ENCODE measurements around the gene SPOP.
A peak's percentile ranks its signal among the peaks of the same experiment; 100 is the strongest.

SPOP gene

DNA sequence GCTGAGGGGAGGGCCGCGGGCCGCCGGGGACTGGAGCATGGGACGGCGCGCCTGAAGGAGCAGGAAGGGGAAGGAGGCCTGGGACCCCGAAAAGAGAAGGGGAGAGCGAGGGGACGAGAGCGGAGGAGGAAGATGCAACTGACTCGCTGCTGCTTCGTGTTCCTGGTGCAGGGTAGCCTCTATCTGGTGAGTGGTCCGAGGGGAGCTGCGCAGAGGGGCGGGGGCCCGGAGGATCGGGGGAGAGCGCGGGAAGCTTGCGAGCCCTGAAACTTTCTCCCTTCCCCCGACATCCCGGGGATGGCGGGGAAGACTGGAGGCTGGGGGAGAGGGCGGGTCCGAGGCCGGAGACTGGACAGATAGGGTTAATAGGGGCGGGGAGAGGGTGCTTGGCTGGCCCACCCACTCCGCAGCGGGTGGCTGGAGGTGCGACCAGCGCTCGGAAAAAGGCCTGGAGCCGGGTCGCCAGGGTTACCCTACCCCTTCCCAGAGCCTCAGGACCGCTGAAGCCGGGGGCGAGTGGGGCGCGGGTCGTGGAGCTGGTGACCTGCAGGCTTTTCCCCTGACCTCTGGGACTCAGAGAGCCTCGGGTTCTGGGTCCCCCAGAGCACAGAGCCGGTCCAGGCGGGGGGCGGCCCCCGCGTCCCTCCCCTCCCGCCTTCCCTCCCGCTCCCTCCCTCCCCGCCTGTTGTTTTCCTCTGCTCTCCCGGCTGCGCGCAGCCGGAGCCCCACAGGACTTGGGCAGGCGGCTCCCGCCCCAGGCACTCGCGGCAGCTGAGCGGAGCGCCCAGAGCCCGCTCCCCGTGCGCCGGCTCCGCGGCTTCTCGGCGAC lies 101.6 kb downstream of the SPOP start:
- H3K4me1 ChIP-seq: no peaks in the 10 kb centered on the region

GRCh38 chr17:49575679-49576087 lies 102.2 kb downstream of the SPOP start, which contains the start of gene NXPH3:
TSS of gene NXPH3 (plus strand) at chr17:49575871. CDS start at chr17:49576220, 349 bp downstream.
- Histone ChIP-seq H3K9ac (no peak within 1 kb of the TSS), H3K27me3 (ENCODE audit: control insufficient read depth, insufficient read depth, low read length) (no peaks in the 10 kb centered on the region), H2AFZ (peak within 1 kb of the TSS; percentile 40), H3K36me3 (ENCODE audit: control insufficient read depth, insufficient read depth, low read length) (no peaks in the 10 kb centered on the region), H3K27ac (no peak within 1 kb of the TSS), H3K9me3 (ENCODE audit: control insufficient read depth, low read length) (no peaks in the 10 kb centered on the region), H3K4me1 (no peaks in the 10 kb centered on the region), H3K4me2 (ENCODE audit: low read length) (peak within 1 kb of the TSS; percentile 97), H3K4me3 (ENCODE audit: low read depth, low read length) (peak within 1 kb of the TSS; percentile 78), H3K79me2 (no peaks in the 10 kb centered on the region)
- TF ChIP-seq, protein P1, sequence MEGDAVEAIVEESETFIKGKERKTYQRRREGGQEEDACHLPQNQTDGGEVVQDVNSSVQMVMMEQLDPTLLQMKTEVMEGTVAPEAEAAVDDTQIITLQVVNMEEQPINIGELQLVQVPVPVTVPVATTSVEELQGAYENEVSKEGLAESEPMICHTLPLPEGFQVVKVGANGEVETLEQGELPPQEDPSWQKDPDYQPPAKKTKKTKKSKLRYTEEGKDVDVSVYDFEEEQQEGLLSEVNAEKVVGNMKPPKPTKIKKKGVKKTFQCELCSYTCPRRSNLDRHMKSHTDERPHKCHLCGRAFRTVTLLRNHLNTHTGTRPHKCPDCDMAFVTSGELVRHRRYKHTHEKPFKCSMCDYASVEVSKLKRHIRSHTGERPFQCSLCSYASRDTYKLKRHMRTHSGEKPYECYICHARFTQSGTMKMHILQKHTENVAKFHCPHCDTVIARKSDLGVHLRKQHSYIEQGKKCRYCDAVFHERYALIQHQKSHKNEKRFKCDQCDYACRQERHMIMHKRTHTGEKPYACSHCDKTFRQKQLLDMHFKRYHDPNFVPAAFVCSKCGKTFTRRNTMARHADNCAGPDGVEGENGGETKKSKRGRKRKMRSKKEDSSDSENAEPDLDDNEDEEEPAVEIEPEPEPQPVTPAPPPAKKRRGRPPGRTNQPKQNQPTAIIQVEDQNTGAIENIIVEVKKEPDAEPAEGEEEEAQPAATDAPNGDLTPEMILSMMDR (IDR thresholded peaks at IDR 0.05): peak; percentile 10

More for the DNA sequence above, 101.6 kb downstream of the SPOP start:
- Histone ChIP-seq H3K9me3 (ENCODE audit: control insufficient read depth, low read length) (no peaks in the 10 kb centered on the region), H3K36me3 (ENCODE audit: control insufficient read depth, insufficient read depth, low read length) (no peaks in the 10 kb centered on the region), H3K4me2 (ENCODE audit: low read length) (peak overlapping the region; percentile 97), H3K27me3 (ENCODE audit: control insufficient read depth, insufficient read depth, low read length) (no peaks in the 10 kb centered on the region), H2AFZ (peak overlapping the region; percentile 40), H3K9ac (no peak overlapping the region), H3K79me2 (no peaks in the 10 kb centered on the region), H3K27ac (no peak overlapping the region), H3K4me3 (ENCODE audit: low read depth, low read length) (peak overlapping the region; percentile 78)
- TF ChIP-seq, protein P1 (IDR thresholded peaks at IDR 0.05): no peak

GRCh38 chr17:49574945-49575678 lies 102.8 kb downstream of the SPOP start:
- Histone ChIP-seq H3K36me3 (ENCODE audit: control insufficient read depth, insufficient read depth, low read length) (no peaks in the 10 kb centered on the region), H3K27ac (no peak overlapping the region), H2AFZ (peak overlapping the region; percentile 11), H3K27me3 (ENCODE audit: control insufficient read depth, insufficient read depth, low read length) (no peaks in the 10 kb centered on the region), H3K4me2 (ENCODE audit: low read length) (peak overlapping the region; percentile 67), H3K9me3 (ENCODE audit: control insufficient read depth, low read length) (no peaks in the 10 kb centered on the region), H3K4me3 (ENCODE audit: low read depth, low read length) (peak overlapping the region; percentile 78), H3K4me1 (no peaks in the 10 kb centered on the region), H3K9ac (no peak overlapping the region), H3K79me2 (no peaks in the 10 kb centered on the region)
- TF ChIP-seq, protein P1 (IDR thresholded peaks at IDR 0.05): no peak

DNA sequence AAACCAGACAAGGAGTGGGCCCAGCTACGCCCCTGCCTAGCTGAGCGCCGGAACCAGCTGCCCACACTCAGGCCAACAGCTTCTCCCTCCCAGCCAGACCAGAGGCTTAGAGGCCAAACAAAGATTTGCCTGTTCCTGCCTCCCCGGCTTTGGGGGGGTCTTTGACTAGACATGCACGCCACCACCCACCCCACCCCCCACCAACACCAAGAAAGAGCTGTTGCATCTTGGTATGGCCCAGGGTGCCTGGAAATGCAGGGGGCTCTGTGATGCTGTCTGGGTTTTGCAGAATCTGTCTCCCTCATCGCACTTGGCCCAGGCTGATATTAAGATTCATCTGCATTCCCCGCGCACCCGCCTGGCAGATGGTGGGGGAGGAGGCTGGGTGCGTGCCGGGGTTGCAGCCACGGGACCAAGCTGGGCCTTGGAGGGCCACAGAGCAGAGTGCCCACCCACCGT lies 103.5 kb downstream of the SPOP start:
- Histone ChIP-seq H3K27me3 (ENCODE audit: control insufficient read depth, insufficient read depth, low read length) (no peaks in the 10 kb centered on the region), H3K27ac (no peak overlapping the region), H3K36me3 (ENCODE audit: control insufficient read depth, insufficient read depth, low read length) (no peaks in the 10 kb centered on the region), H3K4me1 (no peaks in the 10 kb centered on the region), H3K9me3 (ENCODE audit: control insufficient read depth, low read length) (no peaks in the 10 kb centered on the region), H2AFZ (no peak overlapping the region), H3K4me3 (ENCODE audit: low read depth, low read length) (no peak overlapping the region), H3K9ac (no peak overlapping the region), H3K79me2 (no peaks in the 10 kb centered on the region), H3K4me2 (ENCODE audit: low read length) (no peak overlapping the region)
- TF ChIP-seq, protein P1 (IDR thresholded peaks at IDR 0.05): no peak
